Stimulated activated CD4-positive, alpha-beta T cell treated with anti-CD3 and anti-CD28 coated beads, Interleukin-15, amount 100 ng/mL, for 48 hours (primary cell): ENCODE data around the gene SHANK3.
A peak's percentile ranks its signal among the peaks of the same experiment; 100 is the strongest.

Experiments used
- DNase-seq, 2 donors: peaks; one replicate each; pipeline ENCODE4 v3.0.0-alpha.2; 2020; ENCODE audit warnings: low read depth in 2 of 2

The SHANK3 gene

DNA sequence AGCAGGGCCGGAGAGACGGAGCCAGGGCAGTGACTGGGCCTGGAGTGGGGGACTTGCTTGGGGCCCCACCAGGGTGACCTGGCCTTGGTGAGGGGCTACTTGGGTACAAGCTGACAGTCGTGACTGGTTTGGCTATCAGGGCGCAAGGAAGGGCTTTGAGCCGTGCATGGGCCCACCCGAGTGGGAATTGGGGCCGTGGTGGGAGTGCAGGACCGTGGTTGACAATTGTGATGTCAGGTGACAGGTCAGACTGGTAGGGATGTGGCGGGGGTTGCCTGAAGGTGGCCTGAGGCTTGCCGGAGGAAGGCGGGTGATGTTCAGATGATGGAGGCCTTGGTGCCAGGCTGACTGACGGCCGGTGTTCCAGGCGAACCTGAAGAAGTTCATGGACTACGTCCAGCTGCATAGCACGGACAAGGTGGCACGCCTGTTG is 5.6 kb downstream of the SHANK3 start:
- no peak for DNase-seq

DNA sequence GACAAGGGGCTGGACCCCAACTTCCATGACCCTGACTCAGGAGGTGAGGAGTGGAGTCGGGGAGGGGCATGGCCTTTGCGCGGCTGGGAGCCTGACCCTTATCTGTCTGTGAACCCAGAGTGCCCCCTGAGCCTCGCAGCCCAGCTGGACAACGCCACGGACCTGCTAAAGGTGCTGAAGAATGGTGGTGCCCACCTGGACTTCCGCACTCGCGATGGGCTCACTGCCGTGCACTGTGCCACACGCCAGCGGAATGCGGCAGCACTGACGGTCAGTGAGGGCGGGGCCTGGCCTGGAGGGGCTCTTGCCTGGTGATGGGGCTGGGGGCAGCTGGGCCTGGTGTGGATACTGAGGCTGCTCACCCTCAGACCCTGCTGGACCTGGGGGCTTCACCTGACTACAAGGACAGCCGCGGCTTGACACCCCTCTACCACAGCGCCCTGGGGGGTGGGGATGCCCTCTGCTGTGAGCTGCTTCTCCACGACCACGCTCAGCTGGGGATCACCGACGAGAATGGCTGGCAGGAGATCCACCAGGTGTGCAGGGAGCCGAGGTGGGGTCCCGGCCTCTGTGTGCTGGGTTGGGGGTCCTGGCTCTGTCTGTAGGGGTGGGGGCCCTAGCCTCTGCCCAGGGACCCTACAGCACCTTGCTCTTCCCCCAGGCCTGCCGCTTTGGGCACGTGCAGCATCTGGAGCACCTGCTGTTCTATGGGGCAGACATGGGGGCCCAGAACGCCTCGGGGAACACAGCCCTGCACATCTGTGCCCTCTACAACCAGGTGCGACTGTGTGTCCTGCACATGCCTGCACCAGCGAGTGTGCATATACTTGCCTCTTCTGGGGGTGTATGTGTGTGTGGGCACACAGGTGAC is 6.3 kb downstream of the SHANK3 start:
- no peak for DNase-seq

DNA sequence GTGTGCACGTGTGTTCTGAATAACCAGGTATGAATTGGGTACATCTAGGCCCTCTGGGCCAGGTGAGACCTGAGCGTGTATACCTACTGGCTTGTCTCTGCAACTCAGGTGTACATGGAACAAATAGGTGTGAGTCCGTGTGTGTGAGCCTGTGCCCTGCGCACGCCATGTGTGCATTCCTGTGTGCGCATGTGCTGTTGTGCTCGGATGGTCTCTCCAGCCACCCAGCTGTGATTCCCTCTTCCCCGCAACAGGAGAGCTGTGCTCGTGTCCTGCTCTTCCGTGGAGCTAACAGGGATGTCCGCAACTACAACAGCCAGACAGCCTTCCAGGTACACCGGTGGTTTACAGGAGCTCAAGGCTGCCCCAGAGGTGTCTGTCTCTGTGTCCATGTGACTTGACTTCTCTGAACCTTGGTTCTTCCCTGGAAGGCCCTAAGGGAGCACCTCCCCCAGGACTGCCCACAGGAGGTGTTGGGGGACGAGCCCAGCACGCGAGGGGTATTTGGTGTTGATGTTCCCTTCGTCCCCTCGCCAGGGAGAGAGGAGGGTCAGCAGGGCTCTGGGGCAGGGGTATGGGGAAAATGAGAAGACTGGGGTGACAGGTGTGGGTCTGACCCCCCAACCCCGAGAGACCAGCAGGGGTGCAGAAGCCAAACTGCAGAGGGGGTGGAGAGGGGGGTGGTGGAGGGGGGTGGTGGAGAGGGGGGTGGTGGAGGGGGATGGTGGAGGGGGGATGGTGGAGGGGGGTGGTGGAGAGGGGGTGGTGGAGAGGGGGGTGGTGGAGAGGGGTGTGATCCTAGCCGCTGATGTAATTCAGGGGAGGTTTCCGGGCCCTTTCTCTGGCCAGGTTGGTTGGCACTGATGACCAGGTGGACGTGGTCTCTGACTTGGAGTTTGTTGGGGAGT is 10.7 kb downstream of the SHANK3 start:
- no peak for DNase-seq

DNA sequence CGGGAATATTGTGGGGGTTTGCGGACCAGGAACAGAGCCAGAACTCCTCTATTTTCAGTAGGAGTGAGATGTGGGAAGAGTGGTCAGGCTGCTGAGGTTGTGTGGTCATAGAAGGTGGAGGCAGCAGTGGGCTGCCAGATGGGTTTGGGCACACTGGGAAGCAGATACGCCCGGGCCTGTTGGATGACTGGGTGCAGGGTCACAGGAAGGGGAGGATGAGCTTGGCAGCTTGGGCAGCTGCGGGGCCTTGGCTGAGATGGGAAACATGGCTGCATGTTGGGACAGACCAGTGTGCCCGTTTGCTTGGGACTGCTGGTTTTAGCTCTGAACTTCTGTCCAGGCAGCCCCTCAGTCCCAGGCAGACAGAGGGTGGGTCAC is 11.4 kb downstream of the SHANK3 start:
- no peak for DNase-seq

DNA sequence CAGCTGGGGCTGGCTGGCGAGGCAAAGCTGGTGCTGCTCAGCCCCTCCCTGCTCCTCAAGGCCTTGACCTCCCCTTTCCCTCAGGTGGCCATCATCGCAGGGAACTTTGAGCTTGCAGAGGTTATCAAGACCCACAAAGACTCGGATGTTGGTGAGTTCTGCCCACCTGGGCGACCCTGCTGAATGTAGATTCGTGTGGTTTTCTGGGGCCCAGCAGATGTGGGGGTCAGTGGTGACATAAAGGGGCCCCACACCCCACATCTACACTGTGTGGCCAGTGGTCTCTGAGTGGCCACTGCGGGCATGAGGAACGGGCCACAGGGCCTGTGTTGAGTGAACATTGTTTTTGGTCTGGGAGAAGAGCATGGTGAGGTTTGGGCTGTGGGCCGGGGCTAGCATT is 11.9 kb downstream of the SHANK3 start:
- DNase-seq = no peak

DNA sequence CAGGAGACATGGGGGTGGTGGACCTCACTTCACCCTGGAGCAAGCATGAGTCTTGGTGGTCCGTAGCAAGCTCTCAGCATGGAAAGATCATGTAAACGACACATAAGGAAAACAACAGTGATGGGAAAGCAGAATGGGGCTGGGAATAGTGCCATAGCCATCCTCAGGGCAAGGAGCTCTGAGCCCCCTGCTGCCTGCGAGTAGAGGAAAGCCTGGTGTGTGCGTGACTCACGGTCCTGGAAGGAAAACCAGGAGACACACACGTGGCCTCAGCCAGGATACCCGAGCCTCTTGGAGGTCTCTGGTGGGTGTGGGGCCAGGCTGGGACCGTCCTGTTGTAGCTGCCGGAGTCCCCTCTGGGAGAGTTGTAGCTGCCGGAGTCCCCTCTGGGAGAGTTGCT is 12.4 kb downstream of the SHANK3 start:
- DNase-seq = no peak

DNA sequence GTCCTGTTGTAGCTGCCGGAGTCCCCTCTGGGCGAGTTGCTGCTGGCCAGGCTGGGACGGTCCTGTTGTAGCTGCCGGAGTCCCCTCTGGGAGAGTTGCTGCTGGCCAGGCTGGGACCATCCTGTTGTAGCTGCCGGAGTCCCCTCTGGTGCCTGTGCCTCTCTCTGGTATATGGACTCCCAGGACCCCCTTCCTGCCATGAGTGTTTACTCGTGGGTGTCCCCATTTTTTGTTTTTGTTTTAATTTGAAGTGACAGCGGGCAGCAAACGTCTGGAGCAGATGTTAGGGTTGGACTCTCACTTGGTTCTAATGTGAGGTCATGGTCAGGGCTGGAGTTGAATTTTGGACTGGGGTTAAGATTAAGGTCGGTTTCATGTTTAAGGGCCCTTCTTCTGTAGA is 14.2 kb downstream of the SHANK3 start:
- no peak for DNase-seq

DNA sequence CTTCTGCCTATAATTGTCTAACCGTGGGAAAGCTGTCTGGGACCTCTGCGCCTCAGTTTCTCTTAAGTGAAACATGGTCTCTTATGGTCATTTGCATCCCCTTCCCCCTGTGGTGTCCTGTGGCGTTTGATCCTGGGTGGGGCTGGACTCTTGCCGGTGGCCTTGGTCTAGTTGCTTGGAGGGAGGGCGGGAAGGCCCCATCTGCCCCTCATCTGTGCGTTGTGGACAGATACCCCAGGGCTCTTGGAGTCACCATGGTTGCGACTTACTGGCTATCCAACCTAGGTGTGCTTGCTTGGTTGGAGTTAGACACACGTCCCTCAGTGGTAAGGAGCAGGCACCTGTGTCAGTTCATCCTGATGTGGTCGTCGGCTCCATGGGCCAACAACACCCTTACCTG is 15.2 kb downstream of the SHANK3 start:
- no peak for DNase-seq

DNA sequence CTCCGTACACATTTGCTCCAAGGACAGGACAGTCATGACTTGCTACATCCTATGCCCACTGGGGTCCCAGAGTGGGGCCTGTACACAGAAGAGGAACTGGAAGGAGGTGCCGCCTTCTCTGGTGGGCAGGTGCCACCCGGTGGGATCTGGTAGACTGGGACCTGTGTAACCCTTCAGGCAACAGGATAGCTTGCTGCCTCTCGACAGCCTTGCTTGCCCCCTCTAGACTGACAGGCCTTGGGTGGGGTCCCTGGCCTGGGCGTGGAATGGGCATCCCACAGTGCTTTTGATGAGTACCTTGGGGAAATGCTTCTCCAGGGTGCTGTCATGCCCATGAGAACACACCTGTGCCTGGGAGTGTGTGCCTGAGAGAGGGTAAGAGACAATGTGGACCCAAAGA is 15.8 kb downstream of the SHANK3 start:
- DNase-seq = no peak

DNA sequence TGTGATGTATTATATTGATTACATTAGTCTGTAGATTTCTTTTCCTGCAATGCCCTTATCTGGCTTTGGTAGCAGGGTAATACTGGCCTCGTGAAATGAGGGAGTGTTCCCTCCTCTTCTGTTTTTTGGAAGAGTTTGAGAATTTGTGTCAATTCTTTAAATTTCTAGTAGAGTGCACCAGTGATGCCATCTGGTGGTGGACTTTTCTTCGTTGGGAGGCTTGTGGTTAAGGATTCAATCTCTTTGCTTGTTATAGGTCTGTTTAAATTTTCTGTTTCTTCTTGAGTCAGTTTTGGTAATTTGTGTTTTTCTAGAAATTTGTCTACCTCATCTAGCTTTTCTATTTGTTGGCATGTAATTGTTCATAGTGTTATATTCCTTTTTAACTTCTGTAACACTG is 18.9 kb downstream of the SHANK3 start:
- DNase-seq = peak in 1 of 2 donors; percentile 20

DNA sequence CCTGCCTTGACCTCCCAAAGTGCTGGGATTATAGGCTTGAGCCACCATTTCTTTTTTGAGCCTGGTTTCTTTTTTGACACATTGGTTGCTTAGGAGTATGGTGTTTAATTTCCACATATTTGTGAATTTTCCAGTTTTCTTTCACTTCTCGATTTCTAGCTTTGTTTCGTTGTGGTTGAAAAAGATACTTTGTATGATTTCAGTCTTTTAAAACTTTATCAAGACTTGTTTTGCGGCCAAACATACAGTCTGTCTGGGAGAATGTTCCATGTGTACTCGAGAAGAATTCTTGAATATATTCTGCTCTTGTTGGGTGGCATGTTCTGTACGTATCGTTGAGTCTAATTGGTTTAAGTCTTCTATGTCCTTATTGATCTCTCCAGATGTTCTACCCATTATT is 20.8 kb downstream of the SHANK3 start:
- DNase-seq = no peak

DNA sequence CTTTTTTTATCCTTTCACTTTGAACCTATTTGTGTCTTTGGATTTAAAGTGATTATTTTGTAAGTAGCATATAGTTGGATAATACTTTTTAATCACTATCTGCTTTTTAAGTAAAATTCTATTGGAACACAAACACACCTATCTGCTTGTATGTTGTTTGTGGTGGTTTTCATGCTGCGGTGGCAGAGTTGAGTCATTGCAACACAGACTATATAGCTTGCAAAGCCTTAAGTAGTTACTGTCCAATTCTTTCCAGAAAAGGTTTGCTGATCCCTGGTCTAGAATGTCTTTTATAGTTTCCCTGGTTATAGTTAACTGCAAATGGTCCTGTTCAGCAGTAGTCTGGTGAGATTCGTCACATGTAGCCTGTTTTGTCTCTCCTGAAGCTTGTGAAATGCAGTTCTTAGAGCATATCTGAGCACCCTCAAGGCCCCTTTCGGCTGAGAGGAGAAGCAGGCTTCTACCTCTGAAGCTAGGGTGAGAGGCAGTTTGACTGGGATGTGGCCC is 21.5 kb downstream of the SHANK3 start:
- no peak for DNase-seq

DNA sequence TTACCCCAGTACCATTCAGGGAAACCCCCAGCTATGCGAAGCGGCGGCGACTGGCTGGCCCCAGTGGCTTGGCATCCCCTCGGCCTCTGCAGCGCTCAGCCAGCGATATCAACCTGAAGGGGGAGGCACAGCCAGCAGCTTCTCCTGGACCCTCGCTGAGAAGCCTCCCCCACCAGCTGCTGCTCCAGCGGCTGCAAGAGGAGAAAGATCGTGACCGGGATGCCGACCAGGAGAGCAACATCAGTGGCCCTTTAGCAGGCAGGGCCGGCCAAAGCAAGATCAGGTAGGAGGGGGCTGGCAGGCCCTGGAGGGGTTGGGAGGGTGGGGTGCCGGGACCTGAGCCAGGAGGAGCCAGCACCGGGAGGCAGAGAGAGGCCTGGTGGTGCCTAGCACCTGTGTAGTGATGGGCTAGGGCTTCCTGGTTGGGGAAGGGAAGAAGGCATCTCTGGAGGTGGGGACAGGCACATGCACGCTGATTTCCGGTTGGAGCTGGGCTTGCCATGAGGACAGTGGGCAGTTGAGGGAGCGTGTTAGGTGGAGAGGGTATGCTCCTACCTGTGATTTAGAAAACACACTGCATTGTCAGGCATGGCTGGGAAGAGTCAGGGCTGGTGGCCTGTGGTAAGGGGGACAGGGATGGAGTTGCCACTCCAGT is 22.3 kb downstream of the SHANK3 start:
- DNase-seq = no peak

DNA sequence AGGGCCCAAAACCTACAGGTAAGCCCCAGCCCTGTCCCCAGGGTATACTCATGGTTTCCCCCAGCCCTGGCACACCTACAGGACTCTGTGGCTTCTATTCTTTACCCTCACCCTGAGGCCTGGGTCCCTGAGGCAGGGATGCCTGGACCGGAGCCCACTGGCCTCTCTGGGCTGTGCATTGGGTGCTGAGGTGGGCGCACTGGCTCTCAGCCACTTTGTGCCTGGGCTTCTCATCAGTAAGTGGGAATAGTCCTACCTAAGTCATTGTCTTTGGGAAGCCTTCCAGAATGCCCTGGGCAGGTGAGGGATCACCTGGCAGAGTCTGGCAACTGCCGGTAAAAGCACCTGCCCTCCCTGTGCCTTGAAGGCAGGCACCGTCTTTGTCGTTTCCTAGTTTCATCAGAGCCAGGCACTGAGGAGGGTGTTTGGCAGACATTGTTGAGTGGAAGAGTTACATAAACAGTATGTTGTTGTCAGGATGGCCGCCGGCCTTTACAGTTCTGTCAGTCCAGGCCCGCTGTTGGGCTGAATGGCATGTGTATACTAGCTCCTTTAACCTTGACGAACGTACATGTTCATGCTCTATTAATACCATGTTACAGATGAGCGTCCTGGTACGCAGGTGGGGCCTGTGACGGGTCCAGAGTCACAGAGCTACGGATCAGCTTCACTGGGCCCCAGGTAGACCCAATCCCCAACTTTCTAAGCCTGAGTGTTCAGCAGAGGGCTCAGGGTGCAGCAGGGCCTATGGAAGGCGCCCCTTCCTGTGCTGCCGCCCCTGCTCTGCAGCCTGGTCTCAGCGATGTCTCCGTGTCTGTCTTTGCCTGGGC is 23.0 kb downstream of the SHANK3 start:
- no peak for DNase-seq

DNA sequence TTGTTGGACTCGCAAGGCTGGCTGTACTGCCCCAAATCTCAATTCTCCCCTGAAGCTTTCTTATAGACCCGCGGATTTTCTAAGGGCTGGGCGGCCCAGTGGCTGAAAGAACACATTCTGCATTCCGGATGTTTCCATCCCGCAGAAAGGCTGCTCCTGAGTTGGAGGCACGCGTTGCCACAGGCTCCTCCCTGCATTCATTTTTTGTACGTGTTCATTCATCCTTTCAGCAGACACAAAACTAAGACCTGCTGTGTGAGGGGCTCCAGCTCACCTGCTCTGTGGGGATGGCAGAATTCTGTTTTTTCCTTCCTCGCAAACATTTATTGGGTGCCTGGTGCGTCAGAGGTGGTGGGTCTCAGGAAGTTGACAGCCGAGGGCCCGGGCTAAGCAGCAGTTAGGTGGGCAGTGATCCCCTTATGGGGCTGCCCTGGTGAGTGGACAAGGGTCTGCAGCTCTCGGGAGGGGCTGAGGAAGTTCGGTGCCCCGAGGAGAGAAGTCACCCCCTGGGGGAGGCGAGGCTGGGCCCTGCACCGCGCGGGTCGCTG is 23.7 kb downstream of the SHANK3 start:
- DNase-seq = no peak

DNA sequence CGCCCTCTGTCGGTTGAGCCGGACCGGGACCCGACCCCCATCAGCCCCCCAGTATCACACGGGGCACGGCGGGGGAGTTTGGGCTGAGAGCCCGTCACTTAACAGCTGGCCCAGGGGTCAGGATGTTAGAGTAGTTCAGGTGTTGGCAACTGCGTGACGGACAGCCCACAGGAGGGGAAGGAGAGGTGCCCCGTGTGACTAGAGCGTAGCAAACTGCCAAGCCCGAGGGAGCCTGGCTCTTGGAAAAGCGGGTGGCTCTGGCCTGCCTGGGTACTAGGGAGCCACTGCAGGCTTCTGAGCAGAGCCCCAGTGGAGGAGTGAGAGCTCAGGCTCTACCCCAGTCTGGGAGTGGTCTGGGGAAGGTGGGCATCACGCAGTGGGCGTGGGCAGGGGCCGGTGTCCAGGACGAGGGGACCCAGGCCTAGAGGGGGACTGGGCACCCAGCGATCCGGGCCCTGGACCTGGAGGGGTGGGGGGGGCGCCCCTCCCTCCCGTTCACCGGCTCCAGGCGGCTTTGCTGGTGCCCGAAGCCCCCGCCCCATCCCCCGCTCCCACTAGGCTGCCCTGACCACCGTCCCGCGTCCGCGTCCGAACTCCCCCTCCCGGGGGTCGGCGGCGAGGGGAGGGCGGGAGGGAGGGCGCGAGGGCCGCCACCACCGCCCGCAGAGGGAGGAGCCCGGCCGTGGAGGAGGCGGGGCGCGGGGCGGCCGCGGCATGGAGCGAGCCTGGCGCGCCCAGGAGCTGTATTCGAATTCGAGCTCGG is 24.4 kb downstream of the SHANK3 start:
- no peak for DNase-seq

DNA sequence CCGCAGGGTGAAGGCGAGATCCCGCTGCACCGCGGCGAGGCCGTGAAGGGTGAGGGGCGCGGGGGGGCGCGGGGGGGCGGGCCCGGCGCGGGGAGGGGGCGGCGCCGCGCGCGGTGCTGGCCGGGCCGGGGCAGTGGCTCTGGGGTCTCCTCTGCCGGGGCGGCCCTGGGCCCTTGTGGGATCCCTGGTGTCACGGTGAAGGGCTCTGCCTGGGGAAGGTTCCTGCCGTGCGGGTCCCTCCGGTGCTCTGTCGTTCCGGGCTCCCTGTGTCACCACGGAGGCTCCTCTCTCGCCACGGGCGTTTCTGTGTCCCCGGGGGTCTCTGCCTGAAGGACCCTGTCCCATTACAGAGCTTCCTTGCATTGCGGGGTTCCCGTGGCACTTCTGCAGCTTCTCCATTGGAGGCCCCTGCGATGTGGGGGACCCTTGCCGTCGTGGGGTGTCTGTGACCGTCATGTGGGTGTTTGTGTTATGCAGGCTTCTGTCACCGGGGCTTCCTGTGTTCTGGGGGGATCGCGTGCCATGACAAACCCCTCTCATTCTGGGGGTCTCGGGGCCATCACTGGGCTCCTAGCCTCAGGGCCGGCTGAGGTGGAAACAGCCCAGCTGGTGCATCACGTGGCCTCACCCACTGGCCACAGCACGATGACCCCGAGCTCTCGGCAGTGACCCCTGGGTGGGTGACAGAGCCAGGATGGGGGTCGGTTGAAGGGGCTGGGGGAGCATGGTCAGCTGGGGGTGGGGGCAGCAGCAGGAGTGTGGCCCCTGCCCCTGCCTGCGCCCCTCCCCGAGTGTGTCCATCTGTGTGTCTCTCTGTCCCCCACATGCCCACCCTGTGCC is 25.3 kb downstream of the SHANK3 start:
- no peak for DNase-seq

DNA sequence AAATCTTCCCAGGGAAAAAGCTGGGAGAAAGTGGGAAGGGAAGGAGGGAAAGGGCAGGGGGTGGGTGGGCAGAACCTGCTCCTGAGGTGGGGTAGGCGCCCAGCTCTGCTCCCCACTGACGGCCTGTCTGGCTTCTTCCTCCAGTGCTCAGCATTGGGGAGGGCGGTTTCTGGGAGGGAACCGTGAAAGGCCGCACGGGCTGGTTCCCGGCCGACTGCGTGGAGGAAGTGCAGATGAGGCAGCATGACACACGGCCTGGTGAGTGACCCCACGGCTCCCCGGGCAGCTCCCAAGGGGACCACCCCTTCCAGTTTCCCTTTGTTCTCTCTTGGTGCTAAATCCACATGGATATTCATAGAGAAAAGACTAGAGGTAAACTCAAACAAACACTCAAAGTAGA is 25.9 kb downstream of the SHANK3 start:
- DNase-seq = no peak
